ENCODE measurements around the gene P2RX7. TPM values are rescaled to one million over a fixed set of nuclear protein-coding genes. Genes with fewer than 3 reads are reported as not detected.

Gene P2RX7
- total RNA-seq, 1 donor from 2014 or later = not detected

GRCh38 chr12:121095544-121096198 is 37.0 kb upstream of the P2RX7 start:
- H3K36me3 Mint-ChIP-seq (ENCODE audit: unreplicated experiment) = peaks cover 4% of the 10 kb centered on the region
- no peak overlapping the region for H3K27ac Mint-ChIP-seq (ENCODE audit: unreplicated experiment)
- TF ChIP-seq CTCF (IDR thresholded peaks at IDR 0.05; ENCODE audit: partially characterized antibody, unreplicated experiment) = peak; percentile 65
- H3K27me3 Mint-ChIP-seq (ENCODE audit: unreplicated experiment) = peaks cover 11% of the 10 kb centered on the region
- peak overlapping the region; percentile 70 for H3K4me3 Mint-ChIP-seq (ENCODE audit: unreplicated experiment)
- no peaks in the 10 kb centered on the region for H3K4me1 Mint-ChIP-seq (ENCODE audit: low read depth, unreplicated experiment)
- peak; percentile 80 for DNase-seq
- peaks cover 3% of the 10 kb centered on the region for H3K9me3 Mint-ChIP-seq (ENCODE audit: unreplicated experiment)

GRCh38 chr12:121096199-121096798 is 36.4 kb upstream of the P2RX7 start:
- no peak for DNase-seq
- H3K36me3 Mint-ChIP-seq (ENCODE audit: unreplicated experiment) = peaks cover 4% of the 10 kb centered on the region
- peaks cover 3% of the 10 kb centered on the region for H3K9me3 Mint-ChIP-seq (ENCODE audit: unreplicated experiment)
- no peak overlapping the region for H3K27ac Mint-ChIP-seq (ENCODE audit: unreplicated experiment)
- peak; percentile 20 for TF ChIP-seq CTCF (IDR thresholded peaks at IDR 0.05; ENCODE audit: partially characterized antibody, unreplicated experiment)
- peaks cover 11% of the 10 kb centered on the region for H3K27me3 Mint-ChIP-seq (ENCODE audit: unreplicated experiment)
- H3K4me3 Mint-ChIP-seq (ENCODE audit: unreplicated experiment) = no peak overlapping the region
- no peaks in the 10 kb centered on the region for H3K4me1 Mint-ChIP-seq (ENCODE audit: low read depth, unreplicated experiment)

DNA sequence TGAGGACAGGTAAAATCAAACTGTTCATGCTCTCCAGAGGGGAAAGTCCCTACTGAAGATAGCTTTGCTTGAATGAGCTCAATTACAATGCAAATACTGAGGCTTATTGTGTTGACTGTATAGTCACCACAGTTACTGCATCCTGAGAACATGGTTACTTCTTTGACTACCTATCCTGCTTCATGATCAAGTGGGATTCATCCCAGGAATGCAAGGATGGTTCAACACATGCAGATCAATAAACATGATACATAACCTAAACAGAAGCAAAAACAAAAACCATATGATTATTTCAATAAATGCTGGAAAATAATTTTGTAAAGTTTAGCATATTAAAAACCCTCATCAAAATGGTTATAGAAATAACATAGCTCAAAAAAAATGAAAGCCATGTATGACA is 32.9 kb upstream of the P2RX7 start:
- no peak for DNase-seq
- peaks cover 5% of the 10 kb centered on the region for H3K9me3 Mint-ChIP-seq (ENCODE audit: unreplicated experiment)
- peaks cover 4% of the 10 kb centered on the region for H3K36me3 Mint-ChIP-seq (ENCODE audit: unreplicated experiment)
- H3K27ac Mint-ChIP-seq (ENCODE audit: unreplicated experiment) = no peak overlapping the region
- no peaks in the 10 kb centered on the region for H3K4me1 Mint-ChIP-seq (ENCODE audit: low read depth, unreplicated experiment)
- no peak overlapping the region for H3K4me3 Mint-ChIP-seq (ENCODE audit: unreplicated experiment)
- peaks cover 8% of the 10 kb centered on the region for H3K27me3 Mint-ChIP-seq (ENCODE audit: unreplicated experiment)
- TF ChIP-seq CTCF (IDR thresholded peaks at IDR 0.05; ENCODE audit: partially characterized antibody, unreplicated experiment) = no peak

DNA sequence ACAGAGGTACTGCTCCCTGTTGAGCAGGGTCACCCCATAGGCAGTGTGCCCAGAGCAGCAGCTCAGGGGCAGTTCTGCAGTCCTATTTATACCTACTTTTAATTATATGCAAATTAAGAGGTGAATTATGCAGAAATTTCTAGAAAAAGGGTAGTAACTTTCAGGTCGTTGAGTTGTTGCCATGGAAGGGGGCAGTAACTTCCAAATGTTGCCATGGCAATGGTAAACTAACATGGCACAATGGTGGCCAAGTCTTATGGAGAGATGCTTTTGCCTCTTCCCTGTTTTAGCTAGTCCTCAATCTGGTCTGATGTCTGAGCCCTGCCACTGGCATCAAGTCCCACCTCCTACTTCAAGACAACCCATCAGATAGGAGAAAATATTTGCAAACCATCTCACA is 30.4 kb upstream of the P2RX7 start:
- H3K4me3 Mint-ChIP-seq (ENCODE audit: unreplicated experiment) = no peak overlapping the region
- no peaks in the 10 kb centered on the region for H3K4me1 Mint-ChIP-seq (ENCODE audit: low read depth, unreplicated experiment)
- H3K27me3 Mint-ChIP-seq (ENCODE audit: unreplicated experiment) = peaks cover 1% of the 10 kb centered on the region
- DNase-seq = no peak
- TF ChIP-seq CTCF (IDR thresholded peaks at IDR 0.05; ENCODE audit: partially characterized antibody, unreplicated experiment) = no peak
- H3K36me3 Mint-ChIP-seq (ENCODE audit: unreplicated experiment) = peaks cover 4% of the 10 kb centered on the region
- no peak overlapping the region for H3K27ac Mint-ChIP-seq (ENCODE audit: unreplicated experiment)
- peaks cover 8% of the 10 kb centered on the region for H3K9me3 Mint-ChIP-seq (ENCODE audit: unreplicated experiment)

- TF ChIP-seq CTCF (IDR thresholded peaks at IDR 0.05; ENCODE audit: partially characterized antibody, unreplicated experiment) = no peak
- Mint-ChIP-seq H3K27ac (ENCODE audit: unreplicated experiment) (no peak overlapping the region), H3K4me1 (ENCODE audit: low read depth, unreplicated experiment) (no peaks in the 10 kb centered on the region), H3K9me3 (ENCODE audit: unreplicated experiment) (peaks cover 2% of the 10 kb centered on the region), H3K4me3 (ENCODE audit: unreplicated experiment) (no peak overlapping the region), H3K27me3 (ENCODE audit: unreplicated experiment) (no peaks in the 10 kb centered on the region), H3K36me3 (ENCODE audit: unreplicated experiment) (no peaks in the 10 kb centered on the region)
- DNase-seq = no peak
These were observed 25.0 kb upstream of the P2RX7 start for GRCh38 chr12:121107681-121108080.
